ENCODE measurements around the gene SPTBN1. TPM values are rescaled to one million over a fixed set of nuclear protein-coding genes. Genes with fewer than 3 reads are reported as not detected.

The SPTBN1 gene
- total and polyA plus RNA-seq, 9 donors = 108 to 314 (median 232) TPM

- WGBS, 3 donors = 91 to 95% (median 94%) methylated on average over 4 of the region's 4 CpGs
- Histone ChIP-seq H3K9me3 (no peaks in the 10 kb centered on the region), H3K4me1 (ENCODE audit: insufficient read depth) (peaks cover 5% of the 10 kb centered on the region), H3K27ac (no peak overlapping the region), H3K27me3 (no peaks in the 10 kb centered on the region), H3K4me3 (no peak overlapping the region), H3K36me3 (no peaks in the 10 kb centered on the region)
- DNase-seq = no peak
- TF ChIP-seq, protein P1, sequence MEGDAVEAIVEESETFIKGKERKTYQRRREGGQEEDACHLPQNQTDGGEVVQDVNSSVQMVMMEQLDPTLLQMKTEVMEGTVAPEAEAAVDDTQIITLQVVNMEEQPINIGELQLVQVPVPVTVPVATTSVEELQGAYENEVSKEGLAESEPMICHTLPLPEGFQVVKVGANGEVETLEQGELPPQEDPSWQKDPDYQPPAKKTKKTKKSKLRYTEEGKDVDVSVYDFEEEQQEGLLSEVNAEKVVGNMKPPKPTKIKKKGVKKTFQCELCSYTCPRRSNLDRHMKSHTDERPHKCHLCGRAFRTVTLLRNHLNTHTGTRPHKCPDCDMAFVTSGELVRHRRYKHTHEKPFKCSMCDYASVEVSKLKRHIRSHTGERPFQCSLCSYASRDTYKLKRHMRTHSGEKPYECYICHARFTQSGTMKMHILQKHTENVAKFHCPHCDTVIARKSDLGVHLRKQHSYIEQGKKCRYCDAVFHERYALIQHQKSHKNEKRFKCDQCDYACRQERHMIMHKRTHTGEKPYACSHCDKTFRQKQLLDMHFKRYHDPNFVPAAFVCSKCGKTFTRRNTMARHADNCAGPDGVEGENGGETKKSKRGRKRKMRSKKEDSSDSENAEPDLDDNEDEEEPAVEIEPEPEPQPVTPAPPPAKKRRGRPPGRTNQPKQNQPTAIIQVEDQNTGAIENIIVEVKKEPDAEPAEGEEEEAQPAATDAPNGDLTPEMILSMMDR (IDR thresholded peaks at IDR 0.05) = no peak
- no peak for TF ChIP-seq EP300 (IDR thresholded peaks at IDR 0.05)
- TF ChIP-seq POLR2A (IDR thresholded peaks at IDR 0.05) = no peak
- intact Hi-C loops (cut with DNase I) = no loop called here
These were observed 16.5 kb upstream of the SPTBN1 start for GRCh38 chr2:54439582-54439981.

- no peak for DNase-seq
- Histone ChIP-seq H3K4me1 (ENCODE audit: insufficient read depth) (peaks cover 5% of the 10 kb centered on the region), H3K27ac (no peak overlapping the region), H3K27me3 (no peaks in the 10 kb centered on the region), H3K36me3 (no peaks in the 10 kb centered on the region), H3K4me3 (no peak overlapping the region), H3K9me3 (no peaks in the 10 kb centered on the region)
- 80 to 95% (median 88%) methylated on average over 2 of the region's 2 CpGs for WGBS, 3 donors
- TF ChIP-seq EP300 (IDR thresholded peaks at IDR 0.05) (no peak), POLR2A (IDR thresholded peaks at IDR 0.05) (no peak)
- TF ChIP-seq, protein P1 (IDR thresholded peaks at IDR 0.05) = no peak
- intact Hi-C loops (cut with DNase I) = no loop called here
These were observed 16.1 kb upstream of the SPTBN1 start for GRCh38 chr2:54440050-54440449.

DNA sequence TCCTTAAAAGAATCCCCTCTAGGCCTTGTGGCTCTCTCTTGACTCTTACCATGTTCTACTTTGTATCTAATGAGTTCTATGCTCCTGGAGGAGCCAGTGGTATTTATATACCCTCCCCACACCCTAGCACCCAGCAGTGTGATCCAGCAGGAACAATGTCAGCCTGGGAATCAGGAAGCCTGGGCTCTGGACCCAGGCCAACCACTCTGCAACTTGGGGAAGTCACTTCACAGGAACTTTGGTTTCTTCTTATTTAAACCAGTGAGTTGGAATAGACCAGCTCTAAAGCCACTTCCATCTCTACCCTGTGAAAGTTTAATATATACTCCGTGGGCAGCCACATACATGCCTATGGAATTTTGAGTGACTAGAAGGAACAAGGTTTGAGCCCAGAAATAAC, 11.6 kb upstream of the SPTBN1 start:
- H3K27me3 ChIP-seq = no peaks in the 10 kb centered on the region
- H3K4me3 ChIP-seq = no peak overlapping the region
- H3K4me1 ChIP-seq (ENCODE audit: insufficient read depth) = no peaks in the 10 kb centered on the region
- no peaks in the 10 kb centered on the region for H3K36me3 ChIP-seq
- H3K27ac ChIP-seq = no peak overlapping the region
- TF ChIP-seq EP300 (IDR thresholded peaks at IDR 0.05) (no peak), POLR2A (IDR thresholded peaks at IDR 0.05) (no peak)
- TF ChIP-seq, protein P1 (IDR thresholded peaks at IDR 0.05) = no peak
- no peak for DNase-seq
- WGBS, 3 donors = 96 to 97% (median 97%) methylated on average over 1 of the region's 1 CpG
- H3K9me3 ChIP-seq = no peaks in the 10 kb centered on the region
- intact Hi-C loops (cut with DNase I) = no loop called here

DNA sequence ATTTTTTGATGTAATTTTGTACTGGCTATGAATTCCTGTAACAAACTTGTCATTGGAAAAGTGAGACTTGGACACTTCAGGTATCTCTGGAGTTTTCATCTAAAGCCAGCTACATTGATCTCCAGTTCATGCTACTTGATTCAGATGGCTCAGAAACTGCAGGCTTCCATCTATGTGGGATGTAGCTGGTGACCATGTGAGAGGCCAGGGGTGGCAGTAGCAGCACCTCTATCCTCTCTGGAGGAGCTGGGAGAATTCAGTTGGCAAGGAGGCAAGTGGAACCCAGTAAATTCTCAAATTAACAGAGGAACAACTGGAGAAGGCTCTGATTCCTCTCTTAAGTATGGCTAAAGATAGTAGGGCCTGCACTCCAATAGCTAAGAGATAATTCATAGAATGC, 10.0 kb upstream of the SPTBN1 start:
- H3K27me3 ChIP-seq = no peaks in the 10 kb centered on the region
- H3K36me3 ChIP-seq = no peaks in the 10 kb centered on the region
- intact Hi-C loops (cut with DNase I) = no loop called here
- TF ChIP-seq POLR2A (IDR thresholded peaks at IDR 0.05) (no peak), EP300 (IDR thresholded peaks at IDR 0.05) (no peak)
- TF ChIP-seq, protein P1 (IDR thresholded peaks at IDR 0.05) = no peak
- DNase-seq = no peak
- no peak overlapping the region for H3K27ac ChIP-seq
- no peaks in the 10 kb centered on the region for H3K9me3 ChIP-seq
- no peak overlapping the region for H3K4me3 ChIP-seq
- no peaks in the 10 kb centered on the region for H3K4me1 ChIP-seq (ENCODE audit: insufficient read depth)

DNA sequence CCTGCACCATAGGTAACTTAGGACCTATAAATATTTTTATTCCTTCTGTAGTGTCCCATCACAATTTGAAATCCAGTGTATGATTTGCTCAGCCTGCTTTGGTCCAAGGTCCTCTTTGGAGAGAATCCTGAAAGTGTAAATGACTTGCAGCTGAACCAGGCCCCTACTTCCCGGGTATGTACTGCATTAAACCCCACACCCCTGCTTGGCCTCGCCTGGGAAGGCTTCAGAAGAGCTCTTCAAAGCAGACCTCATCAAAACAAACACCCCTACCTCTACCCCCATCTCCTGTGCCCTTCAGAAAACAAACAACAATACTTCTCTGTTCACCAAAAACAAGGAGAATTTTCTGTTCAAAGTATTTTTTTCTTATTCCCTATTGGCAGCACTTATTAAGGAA, 9.5 kb upstream of the SPTBN1 start:
- WGBS, 3 donors = 75 to 86% (median 84%) methylated on average over 2 of the region's 2 CpGs
- Histone ChIP-seq H3K27ac (no peak overlapping the region), H3K9me3 (no peaks in the 10 kb centered on the region), H3K36me3 (no peaks in the 10 kb centered on the region), H3K4me3 (no peak overlapping the region), H3K27me3 (no peaks in the 10 kb centered on the region), H3K4me1 (ENCODE audit: insufficient read depth) (no peaks in the 10 kb centered on the region)
- TF ChIP-seq POLR2A (IDR thresholded peaks at IDR 0.05) (no peak), EP300 (IDR thresholded peaks at IDR 0.05) (no peak)
- TF ChIP-seq, protein P1 (IDR thresholded peaks at IDR 0.05) = no peak
- intact Hi-C loops (cut with DNase I) = no loop called here
- DNase-seq = no peak

All from ovary (tissue), 9 donors.